IPS DF 6.9 (cell line): Measurements from ENCODE around the gene HSFX4.
"Not testable (repeated sequence)": the region's sequence is repeated elsewhere in the genome, so short reads cannot be mapped to it uniquely, and the experiment has no call there.

Source experiments
- DNase-seq: peaks from one replicate; pipeline ENCODE4 v3.0.0-alpha.2; 2013; ENCODE audit warnings: low read depth, low spot score
- H3K27ac ChIP-seq: one replicate; pipeline ENCODE4 v1.5.1; 2013; ENCODE audit warnings: low read length, control low read depth
- H3K27me3 ChIP-seq: 2 replicates; pipeline ENCODE4 v1.6.1; 2013; ENCODE audit warnings: mild to moderate bottlenecking, low read length; ENCODE audit not compliant: control insufficient read depth, insufficient read depth
- H3K36me3 ChIP-seq: 2 replicates; pipeline ENCODE4 v1.6.1; 2013; ENCODE audit warnings: low read length; ENCODE audit not compliant: control insufficient read depth, insufficient read depth
- H3K4me1 ChIP-seq: 2 replicates; pipeline ENCODE4 v1.6.1; 2013; ENCODE audit warnings: low read length; ENCODE audit not compliant: control insufficient read depth, insufficient read depth
- H3K4me3 ChIP-seq: 2 replicates; pipeline ENCODE4 v1.5.1; 2013; ENCODE audit warnings: mild to moderate bottlenecking, low read length
- H3K9me3 ChIP-seq: 2 replicates; pipeline ENCODE4 v1.6.1; 2013; ENCODE audit warnings: low read length, inconsistent platforms; ENCODE audit not compliant: control insufficient read depth, insufficient read depth
- WGBS: extraction: QIAGEN DNeasy Blood & Tissue Kit; methylation state at CpG from one replicate; pipeline ENCODE4 v1.1.7; 2013; ENCODE audit warnings: mixed read lengths, missing lambda C conversion rate; ENCODE audit not compliant: insufficient read length, insufficient coverage; 5-methylcytosine and 5-hydroxymethylcytosine counted together

The HSFX4 gene, protein sequence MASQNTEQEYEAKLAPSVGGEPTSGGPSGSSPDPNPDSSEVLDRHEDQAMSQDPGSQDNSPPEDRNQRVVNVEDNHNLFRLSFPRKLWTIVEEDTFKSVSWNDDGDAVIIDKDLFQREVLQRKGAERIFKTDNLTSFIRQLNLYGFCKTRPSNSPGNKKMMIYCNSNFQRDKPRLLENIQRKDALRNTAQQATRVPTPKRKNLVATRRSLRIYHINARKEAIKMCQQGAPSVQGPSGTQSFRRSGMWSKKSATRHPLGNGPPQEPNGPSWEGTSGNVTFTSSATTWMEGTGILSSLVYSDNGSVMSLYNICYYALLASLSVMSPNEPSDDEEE

DNA sequence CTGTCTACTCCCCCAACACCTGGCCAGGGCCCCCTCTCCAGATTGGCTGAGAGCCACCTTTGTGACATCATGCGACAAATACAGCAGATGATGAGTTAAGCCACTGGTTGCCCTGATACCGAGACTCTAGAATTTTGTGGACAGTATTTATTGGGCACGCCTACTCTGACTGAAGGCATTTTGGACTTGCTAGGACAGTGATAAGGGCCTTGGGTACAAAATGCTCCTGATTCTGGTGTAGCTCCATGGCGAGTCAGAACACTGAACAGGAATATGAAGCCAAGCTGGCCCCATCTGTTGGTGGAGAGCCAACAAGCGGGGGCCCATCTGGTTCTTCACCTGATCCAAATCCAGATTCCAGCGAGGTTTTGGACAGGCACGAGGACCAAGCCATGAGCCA lies at the start of gene HSFX4:
TSS of gene HSFX4 (plus strand) at position 174 of the 400 bp plus-strand sequence. CDS start at position 246, 72 bp downstream.
- not testable (repeated sequence) for H3K9me3 ChIP-seq, H3K27me3 ChIP-seq, H3K4me1 ChIP-seq, H3K4me3 ChIP-seq, H3K27ac ChIP-seq, DNase-seq, H3K36me3 ChIP-seq
- WGBS: no CpG with 5 or more reads among the region's 7 CpGs

DNA sequence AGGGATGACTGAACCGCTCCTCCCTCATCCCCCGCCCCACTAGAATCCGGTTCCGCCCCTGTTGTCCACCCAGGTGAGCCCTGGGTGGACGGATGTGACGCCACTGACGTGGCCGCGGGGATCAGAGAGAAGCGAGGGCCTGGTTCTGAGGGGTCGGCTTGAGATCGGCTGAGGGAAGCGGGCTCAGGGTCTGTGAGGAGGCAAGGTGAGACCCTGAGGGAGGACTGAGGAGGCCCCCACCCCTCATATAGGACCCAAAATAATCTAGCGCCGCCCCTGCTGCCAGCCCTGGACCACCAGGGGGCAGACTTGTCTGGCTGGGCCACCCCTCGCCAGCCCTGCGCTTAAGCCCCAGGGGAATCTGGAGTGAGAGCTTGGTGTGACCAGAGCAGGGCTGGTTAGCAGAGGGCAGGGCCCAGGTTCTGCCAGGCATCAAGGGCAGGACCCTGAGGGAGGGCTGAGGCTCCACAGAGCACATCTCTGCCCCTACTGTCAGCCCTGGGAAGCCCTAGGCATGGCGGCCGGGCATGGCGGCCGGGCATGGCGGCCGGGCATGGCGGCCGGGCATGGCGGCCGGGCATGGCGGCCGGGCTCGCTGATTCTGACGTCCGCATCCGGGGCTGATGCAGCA lies 48.2 kb upstream of the HSFX4 start, which contains the start of gene MAGEA8:
TSS of gene MAGEA8 (plus strand) at position 103 of the 631 bp plus-strand sequence. CDS start 3,090 bp downstream, outside the sequence.
- Histone ChIP-seq H3K9me3 (no peaks in the 10 kb centered on the region), H3K36me3 (no peaks in the 10 kb centered on the region), H3K27ac (no peak within 1 kb of the TSS), H3K4me1 (no peaks in the 10 kb centered on the region; the same call in 1 of the 2 replicates), H3K27me3 (no peaks in the 10 kb centered on the region), H3K4me3 (no peak within 1 kb of the TSS)
- no CpG with 5 or more reads among the region's 33 CpGs for WGBS
- DNase-seq: no peak

DNA sequence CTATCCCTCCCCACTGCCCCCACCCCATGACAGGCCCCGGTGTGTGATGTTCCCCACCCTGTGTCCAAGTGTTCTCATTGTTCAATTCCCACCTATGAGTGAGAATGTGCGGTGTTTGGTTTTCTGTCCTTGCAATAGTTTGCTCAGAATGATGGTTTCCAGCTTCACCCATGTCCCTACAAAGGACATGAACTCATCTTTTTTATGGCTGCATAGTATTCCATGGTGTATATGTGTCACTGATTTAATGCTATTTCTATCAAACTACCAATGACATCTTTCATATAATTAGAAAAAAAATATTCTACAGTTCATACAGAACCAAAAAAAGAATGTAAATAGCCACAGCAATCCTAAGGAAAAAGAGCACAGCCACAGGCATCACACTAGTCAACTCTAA lies 38.5 kb upstream of the HSFX4 start:
- H3K9me3 ChIP-seq, H3K4me1 ChIP-seq, H3K4me3 ChIP-seq, H3K27ac ChIP-seq, DNase-seq, H3K36me3 ChIP-seq, H3K27me3 ChIP-seq: not testable (repeated sequence)
- no CpG with 5 or more reads among the region's 2 CpGs for WGBS

DNA sequence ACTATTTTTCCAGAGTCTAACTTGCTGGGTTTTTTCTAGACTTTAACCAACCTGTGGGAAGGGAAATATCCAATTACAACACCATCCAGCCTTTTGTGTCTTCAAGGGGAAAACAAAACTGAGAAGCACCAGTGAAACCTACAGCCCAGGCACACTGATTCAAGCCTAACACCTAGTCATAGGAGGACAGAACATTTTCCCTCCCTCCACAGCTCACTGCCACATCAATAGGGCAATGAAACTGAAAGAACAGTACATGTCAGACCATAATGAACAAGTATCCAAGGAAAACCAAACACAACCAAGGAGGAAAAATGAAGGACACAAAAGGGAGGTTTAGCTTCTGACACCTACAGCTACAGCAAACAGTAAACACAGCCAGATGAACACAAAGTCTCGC lies 30.8 kb upstream of the HSFX4 start:
- DNase-seq: no peak
- H3K27me3 ChIP-seq: no peaks in the 10 kb centered on the region
- H3K36me3 ChIP-seq: no peaks in the 10 kb centered on the region
- no peak overlapping the region for H3K27ac ChIP-seq
- H3K4me3 ChIP-seq: no peak overlapping the region
- WGBS: 100% methylated on average over 1 of the region's 1 CpG
- H3K9me3 ChIP-seq: no peaks in the 10 kb centered on the region
- no peaks in the 10 kb centered on the region for H3K4me1 ChIP-seq

DNA sequence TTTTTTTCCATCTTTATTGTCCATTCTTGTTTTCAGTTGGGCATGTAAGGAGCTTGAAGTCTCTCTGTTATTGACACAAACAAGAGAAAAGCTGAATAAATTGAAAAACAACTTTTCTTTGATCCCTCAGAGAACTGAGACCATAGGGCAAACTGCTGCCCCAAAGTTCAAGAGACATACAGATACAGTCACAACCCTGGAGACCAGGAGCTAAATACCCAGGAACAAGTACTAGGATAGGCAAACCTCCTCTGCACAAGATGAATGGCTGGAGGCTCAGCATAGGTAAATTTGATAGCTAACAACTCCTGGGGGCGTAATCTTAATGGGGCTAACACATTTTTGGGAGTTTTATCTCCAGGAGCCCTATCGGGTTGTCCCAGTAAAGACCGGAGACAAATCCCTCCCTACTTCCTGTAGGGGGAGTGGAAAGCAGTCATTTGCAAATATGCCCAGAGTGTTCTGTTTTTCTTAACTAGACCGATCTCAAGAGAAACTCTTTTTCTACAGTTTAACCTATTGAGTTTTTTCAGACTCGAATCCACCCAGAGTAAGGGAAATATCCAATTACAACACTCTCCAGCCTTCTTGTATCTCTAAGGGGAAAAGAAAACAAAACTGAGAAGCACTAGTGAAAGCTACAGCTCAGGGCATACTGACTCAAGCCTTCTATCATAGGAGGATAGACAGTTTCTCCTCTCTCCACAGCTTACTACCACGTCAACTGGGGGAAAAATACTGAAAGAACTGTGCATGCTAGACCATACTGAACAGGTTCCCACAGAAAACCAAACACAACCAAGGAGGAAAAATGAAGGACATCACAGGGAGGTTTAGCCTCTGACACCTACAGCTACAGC lies 25.3 kb upstream of the HSFX4 start:
- WGBS: no CpG with 5 or more reads among the region's 6 CpGs
- no peak overlapping the region for H3K27ac ChIP-seq
- DNase-seq: no peak
- H3K9me3 ChIP-seq: no peaks in the 10 kb centered on the region
- no peaks in the 10 kb centered on the region for H3K36me3 ChIP-seq
- no peaks in the 10 kb centered on the region for H3K27me3 ChIP-seq
- H3K4me1 ChIP-seq: peaks cover 1% of the 10 kb centered on the region; the same call in 1 of the 2 replicates
- no peak overlapping the region for H3K4me3 ChIP-seq

DNA sequence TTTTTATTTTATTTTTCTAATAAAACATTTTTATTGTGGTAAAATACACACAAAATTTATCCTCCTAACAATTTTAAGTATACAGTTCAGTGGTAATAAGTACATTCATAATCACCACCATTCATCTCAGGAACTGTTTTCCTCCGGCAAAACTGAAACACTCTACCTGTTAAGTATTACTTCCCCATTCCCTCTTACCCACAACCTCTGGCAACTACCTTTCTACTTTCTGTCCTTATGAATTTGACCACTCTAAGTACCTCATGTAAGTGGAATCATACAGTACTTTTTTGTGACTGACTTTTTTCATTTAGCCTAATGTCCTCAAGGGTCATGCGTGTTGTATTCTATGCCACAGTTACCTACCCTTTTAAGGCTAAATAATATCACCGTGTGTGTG lies 21.1 kb upstream of the HSFX4 start:
- WGBS: no CpG with 5 or more reads among the region's 3 CpGs
- Histone ChIP-seq H3K4me1 (peaks cover 1% of the 10 kb centered on the region; the same call in 1 of the 2 replicates), H3K4me3 (no peak overlapping the region), H3K27me3 (no peaks in the 10 kb centered on the region), H3K27ac (no peak overlapping the region), H3K36me3 (no peaks in the 10 kb centered on the region), H3K9me3 (no peaks in the 10 kb centered on the region)
- DNase-seq: no peak

DNA sequence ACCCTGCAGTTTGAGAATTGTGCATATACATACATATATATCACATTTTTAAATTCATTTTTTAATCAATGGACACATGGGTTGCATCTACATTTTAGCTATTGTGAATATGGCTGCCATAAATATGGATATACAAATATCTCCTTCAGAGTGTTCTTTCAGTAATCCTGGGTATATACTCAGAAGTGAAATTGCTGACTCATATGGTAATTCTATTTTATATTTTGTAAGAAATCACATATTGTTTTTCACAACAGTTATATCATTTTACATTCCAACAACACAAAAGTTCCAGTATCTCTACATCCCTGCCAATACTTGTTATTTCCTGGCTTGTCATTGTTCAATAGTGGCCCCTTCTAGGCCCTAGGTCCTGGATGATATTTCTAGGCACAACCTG lies 20.6 kb upstream of the HSFX4 start:
- Histone ChIP-seq H3K27ac (no peak overlapping the region), H3K27me3 (no peaks in the 10 kb centered on the region), H3K4me3 (no peak overlapping the region), H3K4me1 (peaks cover 1% of the 10 kb centered on the region; the same call in 1 of the 2 replicates), H3K9me3 (no peaks in the 10 kb centered on the region), H3K36me3 (no peaks in the 10 kb centered on the region)
- DNase-seq: no peak

DNA sequence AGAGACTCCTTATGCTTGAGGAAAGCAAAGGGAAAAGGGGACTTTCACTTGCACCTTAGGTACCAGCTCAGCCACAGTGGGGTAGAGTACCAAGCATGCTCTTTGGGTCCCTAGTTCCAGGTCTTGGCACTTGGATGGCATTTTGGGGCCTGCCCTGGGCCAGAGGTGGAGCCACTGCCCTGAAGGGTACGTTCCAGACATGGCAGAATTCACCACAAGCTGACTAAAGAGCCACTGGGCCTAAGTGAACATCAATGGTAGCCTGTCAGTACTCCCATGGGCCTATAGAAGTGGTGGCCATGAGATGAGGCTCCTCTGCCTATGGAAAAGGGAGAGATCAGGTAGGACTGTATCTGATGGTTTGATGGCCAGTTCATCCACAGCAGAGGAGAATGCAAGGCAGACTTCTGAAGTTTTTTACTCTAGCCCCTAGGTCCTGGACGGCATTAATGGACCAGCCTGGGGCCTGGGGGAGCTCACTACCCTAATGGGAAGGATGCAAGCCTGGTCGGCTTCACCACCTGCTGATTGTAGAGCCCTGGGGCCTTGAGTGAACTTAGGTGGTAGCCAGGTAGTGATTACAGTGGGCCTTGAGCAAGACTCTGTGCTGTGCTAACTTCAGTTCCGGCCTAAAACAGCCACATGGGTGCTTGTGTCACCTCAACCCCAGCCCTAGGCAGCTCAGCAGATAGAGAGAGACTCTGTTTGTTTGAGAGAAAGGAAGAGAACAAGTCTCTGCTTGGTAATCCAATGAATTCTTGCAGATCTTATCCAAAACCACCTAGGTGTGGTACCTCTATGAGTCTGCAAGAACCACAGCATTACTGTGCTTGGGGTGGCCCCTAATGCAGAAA lies 19.8 kb upstream of the HSFX4 start:
- Histone ChIP-seq H3K27me3 (no peaks in the 10 kb centered on the region), H3K4me3 (no peak overlapping the region), H3K27ac (no peak overlapping the region), H3K9me3 (no peaks in the 10 kb centered on the region), H3K36me3 (no peaks in the 10 kb centered on the region), H3K4me1 (no peaks in the 10 kb centered on the region)
- DNase-seq: no peak
- WGBS: no CpG with 5 or more reads among the region's 4 CpGs

DNA sequence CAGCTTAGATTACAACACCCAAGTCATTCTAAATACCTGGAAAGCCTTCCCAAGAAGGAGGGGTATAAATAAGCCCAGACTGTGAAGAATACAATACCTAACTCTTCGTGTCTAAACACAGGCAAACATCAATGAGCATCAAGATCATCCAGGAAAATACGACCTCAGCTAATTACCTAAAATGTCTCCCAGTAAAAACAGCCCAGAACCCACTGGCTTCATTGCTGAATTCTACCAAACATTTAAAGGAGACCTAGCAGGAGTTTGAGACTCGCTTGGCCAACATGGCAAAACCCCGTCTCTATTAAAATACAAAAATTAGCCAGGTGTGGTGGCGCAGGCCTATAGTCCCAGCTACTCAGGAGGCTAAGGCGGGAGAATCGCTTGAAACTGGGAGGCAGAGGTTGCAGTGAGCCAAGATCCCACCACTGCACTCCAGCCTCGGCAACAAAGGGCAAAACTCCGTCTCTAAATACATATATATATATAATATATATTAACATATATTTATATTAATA lies 19.1 kb upstream of the HSFX4 start:
- WGBS: no CpG with 5 or more reads among the region's 9 CpGs

More for the DNA sequence above, 19.1 kb upstream of the HSFX4 start:
- Histone ChIP-seq H3K4me3 (no peak overlapping the region), H3K9me3 (no peaks in the 10 kb centered on the region), H3K36me3 (no peaks in the 10 kb centered on the region), H3K4me1 (no peaks in the 10 kb centered on the region), H3K27ac (no peak overlapping the region), H3K27me3 (no peaks in the 10 kb centered on the region)
- DNase-seq: no peak
